HTR-8/SVneo (cell line): Measurements from ENCODE around the gene PTPRD.

Experiments used
- DNase-seq: peaks from one replicate; pipeline ENCODE4 v3.0.0; 2011; ENCODE audit warnings: low spot score, mixed read lengths; ENCODE audit not compliant: insufficient read length
- FAIRE-seq: peaks from 2 replicates; lab custom pipeline; 2011; peaks lifted over from hg19 to GRCh38; lab: Jason Lieb, UNC

PTPRD gene

DNA sequence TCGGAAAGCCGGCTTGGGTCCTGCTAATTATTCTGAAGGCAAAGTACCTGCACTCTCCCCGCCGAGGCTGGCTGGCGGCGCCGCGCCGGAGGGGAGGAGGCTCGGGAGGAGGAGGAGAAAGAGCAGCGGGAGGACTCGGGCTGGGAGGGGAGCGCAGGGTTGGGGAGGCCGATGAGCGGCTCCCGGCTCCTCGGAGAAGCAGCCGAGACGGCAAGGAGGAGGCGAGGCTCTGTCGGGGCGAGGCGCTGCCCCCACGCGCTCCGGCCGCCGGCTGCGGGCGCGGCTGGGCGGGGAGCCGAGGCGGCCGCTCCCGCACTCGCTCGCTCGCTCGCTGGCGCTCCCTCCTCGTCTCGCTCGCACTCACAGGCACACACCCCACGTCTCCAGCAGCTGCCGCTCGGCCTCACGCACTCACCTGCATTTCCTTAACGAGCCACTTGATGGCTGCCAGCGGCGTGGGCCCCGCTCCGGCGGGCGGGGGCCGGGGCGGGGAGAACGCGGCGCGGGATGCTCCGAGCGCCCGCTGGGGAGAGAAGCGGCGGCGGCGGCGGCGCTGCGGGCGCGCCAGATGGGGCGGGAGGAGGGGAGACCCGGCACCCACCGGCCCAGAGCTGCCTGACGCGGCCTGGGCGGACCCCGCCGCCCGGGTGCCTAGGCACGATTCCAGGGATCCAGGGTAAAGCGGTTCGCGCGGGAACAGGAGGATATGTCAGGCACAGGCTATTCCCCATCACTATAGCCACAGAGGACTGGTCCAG is at the start of gene PTPRD:
Gene PTPRD (minus strand): TSS at position 362 of the 758 bp plus-strand sequence.
- FAIRE-seq (no peak), DNase-seq (no peak)

DNA sequence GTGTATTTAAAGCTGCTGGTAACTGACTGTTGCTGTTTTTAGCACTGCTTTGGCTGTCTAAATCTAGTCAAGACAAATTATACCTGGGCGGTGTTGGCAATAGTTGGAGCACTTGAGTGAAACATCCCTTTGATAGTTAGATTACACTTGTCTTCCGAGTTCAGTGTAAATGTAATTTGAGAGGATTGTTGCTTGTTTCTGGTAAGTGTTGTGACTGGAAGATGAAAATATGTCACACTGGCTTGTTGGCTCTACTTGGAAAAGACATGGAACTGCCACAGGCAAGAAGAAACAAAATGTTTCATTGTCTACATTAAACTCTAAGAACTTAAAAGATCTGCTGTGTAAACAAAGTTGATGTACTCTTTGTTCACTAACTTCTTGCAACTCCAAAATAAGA is 49.2 kb upstream of the PTPRD start:
- FAIRE-seq (no peak), DNase-seq (no peak)

DNA sequence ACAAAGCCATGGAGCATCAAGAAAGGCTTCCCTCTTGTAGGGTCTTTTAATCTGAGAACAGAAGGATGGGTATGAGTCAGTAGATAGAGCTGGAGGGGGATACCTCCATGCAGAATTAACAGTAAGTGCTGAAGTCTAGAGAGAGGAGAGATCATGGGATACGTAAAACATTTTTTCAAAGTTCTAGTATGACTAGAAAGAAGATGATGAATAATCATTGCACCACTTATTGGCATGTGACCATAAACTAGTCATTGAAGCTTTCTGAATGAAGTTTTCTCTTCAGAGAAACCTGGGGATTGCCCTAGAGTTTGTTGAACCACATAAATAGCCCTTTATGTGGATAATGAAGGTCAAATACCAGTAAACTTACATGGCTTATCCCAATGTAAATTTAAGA is 48.6 kb upstream of the PTPRD start:
- FAIRE-seq (no peak), DNase-seq (no peak)

DNA sequence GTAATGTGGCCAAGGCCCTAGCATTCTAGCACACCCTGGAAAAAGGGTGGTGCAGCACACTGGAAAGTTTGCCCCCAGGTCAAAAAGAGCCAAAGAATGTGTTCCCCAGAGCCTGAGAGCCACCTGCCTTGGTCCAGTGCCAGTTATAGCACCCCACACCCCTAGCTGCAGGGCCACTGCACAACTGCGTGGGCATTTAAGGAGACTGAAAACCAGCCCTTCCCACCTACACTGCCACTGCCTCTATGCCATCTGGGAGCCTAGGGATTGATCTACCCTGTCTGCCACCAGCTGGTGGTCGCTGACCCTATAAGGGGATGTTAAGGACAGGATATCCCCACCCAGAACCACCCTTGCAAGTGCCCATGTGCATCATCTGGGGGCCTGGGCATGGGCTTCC is 38.2 kb upstream of the PTPRD start:
- DNase-seq (no peak), FAIRE-seq (no peak)

DNA sequence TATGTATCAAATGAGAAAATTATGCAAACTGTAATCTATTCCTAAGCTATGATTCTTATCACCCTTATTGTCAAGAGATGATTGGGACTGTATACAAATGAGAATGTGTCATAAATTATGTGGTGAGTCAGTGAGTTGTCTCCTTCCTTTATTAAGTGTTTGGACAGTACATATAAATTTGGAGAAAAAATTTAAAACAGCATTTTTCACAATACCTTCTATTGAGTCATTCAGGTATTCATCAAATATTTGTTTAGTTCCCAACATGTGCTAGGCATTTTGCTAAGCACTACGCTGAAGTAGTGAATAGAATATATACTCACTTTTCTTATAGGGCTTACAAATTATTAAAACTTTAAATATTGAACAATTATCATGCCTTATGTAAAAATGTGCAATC is 36.3 kb upstream of the PTPRD start:
- no peak for FAIRE-seq
- DNase-seq: no peak

DNA sequence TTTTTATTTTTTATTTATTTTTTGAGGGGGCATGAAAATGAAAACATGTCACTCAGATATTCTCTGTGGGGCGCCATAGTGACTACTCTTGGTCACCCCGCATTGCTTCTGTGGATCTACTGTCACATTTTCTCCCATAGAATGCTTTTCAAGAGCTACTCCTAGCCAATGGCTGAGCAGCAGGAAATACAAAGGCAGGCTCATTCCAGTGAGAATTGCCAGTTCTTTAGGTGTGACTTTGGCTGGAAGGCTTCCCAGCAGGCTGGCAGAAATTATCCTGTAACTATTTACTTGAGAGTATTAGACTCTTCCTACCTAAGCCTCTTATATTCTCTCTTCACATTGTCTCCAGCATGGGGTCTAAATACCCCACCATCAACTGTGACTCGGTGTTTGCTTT is 21.0 kb upstream of the PTPRD start:
- DNase-seq (no peak), FAIRE-seq (no peak)

DNA sequence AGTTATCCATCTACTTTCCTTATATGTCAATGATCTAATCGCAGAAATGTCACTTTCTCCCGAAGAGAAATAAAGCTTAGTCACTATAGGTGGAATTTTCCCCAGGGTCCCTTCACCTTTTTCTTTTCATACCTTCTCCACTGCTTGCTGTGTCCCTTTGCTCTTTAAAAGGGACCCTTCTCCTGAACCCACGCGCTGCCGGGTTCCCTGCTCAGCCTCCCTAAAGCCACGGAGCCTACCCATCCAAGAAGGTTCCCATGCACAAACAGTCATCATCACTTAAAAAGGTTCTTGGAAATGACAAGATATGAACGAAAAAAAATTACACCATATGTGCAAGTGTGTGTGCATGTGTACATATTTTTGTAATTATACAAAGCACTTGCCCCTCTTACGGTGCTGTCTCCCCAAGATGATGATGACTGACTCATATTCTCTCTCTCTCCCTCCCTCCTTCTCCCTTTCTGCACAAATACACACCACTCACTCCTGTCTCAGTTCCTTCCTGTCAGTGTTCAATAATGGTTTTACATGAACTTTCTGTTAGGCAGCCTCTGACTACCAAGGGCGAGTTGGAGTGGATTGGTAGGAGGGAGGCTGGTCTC is 1.5 kb upstream of the PTPRD start:
- FAIRE-seq (no peak), DNase-seq (no peak)

DNA sequence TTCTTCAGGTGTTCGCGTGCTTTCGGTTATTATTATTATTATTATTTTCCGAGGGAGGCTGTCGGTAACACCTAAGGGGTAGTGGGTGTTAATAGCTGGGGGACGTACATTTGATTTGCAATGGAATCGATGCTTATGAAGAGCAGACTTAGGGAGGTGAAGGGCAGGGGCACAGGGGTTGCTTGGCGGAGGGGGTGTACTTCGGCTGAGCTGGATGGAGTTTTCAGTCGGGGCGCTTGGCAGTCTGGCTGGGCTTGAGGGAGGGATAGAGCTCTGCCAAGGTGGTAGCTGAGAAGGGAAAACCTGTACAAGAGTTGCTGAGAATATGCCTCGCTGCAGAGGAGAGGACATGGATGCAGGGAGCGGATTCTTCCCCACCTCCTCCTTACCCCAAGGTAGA is 617 bp upstream of the PTPRD start:
- no peak for FAIRE-seq
- DNase-seq: no peak

DNA sequence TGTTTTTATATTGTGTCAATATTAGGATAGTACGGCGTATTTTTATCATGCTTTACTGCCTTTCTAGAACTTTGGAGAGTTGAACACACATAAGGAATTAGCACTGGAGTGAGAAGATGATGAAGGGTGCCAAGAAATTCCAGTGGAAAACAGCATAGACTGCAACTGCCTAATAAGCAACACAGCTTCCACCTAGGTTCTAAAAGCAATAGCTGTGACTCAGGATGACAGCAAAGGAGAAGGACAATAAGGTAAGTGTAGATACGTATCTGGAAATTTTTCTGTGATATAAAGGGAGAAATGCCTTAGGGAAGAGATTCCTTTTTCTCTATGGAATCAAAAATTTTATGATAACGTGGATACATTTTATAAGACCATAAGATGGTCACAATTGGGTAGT is 7.4 kb downstream of the PTPRD start:
- FAIRE-seq: no peak
- no peak for DNase-seq

DNA sequence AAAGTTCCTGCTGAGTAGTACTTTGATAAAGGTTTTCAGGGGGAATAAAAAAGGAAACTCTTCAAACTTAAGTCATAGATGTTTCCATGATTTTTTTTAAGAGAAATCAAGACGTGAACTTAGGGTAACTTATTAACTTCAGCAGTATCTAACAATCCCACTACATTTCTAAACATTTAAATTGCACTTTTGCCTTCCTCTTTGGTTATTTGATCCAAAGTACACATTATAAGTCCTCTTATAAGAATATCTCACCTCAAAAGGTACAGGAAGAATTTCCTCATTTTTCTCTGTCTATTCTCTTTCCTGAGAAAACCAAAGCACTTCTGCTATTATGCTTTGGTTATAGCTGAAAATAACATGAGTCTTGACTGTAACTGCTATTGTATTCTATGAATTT is 7.9 kb downstream of the PTPRD start:
- FAIRE-seq: no peak
- no peak for DNase-seq

DNA sequence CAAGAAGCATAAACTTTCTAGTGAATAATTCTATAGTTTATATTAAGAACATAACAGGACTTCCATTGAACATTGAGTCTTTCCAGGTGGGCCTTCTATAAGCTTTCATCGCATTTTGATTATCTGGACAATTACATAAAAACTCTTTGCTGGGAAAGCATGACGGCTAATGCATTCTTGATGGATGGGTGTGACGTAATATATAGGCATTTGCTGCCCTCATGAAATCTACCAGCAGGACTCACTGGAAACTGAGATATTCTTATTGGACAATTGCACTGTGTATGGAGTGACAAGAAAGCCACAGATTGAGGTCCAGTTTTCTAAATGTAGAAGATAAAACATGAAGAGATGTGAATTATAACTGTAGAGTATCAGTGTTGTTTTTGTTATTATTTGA is 15.0 kb downstream of the PTPRD start:
- no peak for DNase-seq
- no peak for FAIRE-seq

DNA sequence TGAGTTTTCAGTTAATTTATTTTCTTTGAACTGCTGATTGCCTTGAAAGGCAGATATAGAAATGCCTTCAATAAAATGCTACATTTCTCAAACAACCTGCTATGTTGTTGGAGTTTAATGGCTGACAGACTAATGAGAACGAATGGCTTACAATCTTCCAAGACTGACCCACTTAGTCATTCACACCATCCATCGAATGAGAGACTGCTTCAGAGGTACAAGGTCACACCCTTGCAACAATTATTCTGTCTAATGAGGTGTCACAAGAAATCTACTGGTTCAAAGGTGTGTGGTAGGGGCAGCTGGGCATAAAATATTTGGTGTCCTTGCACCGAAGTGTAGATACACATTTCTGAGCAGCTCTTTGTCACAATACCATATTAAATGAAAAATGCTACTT is 18.3 kb downstream of the PTPRD start:
- DNase-seq (no peak), FAIRE-seq (no peak)

DNA sequence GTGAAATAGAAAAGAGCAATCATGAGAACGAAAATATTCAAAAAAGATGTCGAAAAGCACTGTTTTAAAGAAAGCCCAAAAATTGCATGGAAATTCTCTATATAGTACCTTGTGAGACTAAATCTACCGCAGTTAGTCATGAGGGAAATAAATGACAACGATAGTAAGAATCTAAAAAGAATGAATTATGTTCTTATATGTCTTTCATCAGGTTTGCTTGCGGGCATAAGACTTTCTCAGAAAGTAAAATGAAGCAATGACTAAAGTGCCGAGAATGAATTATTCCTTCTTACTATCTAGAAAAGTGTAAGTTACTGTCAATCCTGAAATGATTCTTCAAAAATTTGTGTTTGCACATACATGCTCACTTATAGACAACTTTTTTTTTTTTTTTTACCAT is 26.4 kb downstream of the PTPRD start:
- FAIRE-seq: no peak
- DNase-seq: no peak

DNA sequence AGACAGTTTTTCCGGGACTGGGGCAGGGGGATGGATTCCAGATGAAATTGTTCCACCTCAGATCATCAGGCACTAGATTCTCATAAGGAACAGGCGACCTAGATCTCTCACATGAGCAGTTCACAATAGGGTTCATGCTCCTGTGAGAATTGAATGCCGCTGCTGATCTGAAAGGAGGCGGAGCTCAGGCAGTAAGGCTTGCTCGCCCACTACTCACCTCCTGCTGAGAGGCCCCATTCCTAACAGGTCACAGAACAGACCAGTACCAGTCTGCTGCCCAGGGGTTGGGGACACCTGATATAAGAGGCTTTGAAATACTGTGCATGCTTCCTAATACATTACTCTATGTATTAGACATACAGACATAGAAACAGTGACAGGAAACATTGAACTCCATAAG is 41.1 kb downstream of the PTPRD start:
- DNase-seq (no peak), FAIRE-seq (no peak)

DNA sequence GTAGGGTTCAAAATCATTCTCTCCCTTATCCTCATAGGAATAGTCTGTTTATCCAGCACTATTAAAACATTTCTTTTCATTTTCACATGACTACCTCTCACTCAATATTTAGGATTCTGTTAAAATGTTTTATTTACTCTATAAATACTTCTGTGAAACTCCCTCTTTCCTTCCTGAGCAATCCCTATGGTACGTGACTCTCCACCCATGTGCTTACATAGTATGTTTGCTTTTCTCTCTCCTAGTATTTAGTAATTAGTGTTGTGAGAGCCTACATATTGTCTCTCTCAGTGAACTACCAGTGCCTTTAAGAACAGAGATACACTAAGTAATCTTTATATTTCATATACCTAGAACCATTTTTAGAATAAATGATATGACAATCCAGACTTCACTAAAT is 46.0 kb downstream of the PTPRD start:
- FAIRE-seq: no peak
- no peak for DNase-seq

DNA sequence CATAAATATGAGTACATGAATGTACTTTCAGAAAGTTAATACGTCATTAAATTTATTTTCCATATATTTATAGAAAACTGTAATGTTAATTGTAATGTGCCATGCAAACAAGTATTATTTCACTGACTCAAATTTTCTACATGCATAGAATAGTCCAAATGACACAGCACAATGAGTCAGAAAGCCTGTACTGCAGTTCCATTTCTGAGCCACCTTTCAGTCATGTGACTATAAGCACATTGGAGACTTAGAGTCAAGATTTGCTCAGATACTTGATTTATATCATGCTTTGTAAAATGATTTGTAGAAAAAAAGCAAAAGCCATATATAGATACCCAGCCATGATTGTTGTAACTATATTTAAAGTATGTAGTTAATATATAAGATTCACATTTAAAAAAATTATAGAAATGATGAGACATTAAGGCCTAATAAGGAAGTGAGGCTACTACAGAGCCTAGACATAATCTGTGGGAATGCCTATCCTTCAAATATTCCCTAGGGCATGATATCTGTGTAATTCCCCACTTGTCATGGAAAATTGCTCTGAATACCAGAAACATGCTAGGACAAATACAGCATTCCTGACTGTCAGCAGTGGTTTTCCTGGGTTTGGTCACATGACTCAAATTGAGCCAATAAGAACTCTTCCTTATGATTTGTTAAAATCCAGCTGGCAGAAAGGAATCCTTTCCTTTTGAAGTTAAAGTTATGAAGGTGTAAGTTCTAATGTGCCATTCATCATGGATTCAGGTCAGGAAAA is 50.0 kb downstream of the PTPRD start:
- FAIRE-seq (no peak), DNase-seq (no peak)

DNA sequence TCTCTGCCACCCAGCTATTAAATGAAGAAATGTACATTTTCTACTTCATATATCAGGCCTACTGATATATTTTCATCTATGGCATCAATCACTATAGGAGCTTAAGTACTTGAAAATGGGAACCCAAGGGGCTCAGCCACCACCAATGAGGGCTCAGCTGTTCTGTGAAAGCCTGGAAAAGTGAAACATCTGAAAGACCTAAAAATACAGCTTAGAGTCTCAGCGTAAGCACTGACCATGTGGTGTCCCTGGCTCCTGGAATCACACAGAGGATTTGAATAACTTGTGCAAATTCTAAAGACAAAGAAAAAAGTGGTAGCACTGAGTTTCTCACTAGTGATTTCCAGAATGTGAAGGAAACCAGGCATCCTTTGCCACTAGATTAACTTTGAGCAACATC is 64.5 kb downstream of the PTPRD start:
- no peak for FAIRE-seq
- no peak for DNase-seq

DNA sequence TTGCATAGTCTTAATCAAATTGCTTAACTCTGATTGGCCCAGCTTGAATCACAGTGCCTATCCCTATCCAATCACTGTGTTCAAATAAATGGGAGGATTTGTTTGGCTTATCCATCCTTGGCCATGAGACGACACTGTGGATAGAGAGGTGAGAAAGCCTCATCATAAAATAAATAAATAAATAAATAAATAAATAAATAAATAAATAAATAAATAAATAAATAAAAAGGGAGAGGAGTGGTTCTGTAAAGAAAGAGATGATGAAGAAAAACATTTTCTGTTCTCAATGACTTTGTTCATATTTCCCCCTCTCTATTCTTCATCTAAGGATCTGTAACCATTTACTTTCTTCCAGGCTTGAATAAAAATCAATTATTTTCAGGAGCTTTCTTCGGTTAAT is 74.7 kb downstream of the PTPRD start:
- FAIRE-seq (no peak), DNase-seq (no peak)

DNA sequence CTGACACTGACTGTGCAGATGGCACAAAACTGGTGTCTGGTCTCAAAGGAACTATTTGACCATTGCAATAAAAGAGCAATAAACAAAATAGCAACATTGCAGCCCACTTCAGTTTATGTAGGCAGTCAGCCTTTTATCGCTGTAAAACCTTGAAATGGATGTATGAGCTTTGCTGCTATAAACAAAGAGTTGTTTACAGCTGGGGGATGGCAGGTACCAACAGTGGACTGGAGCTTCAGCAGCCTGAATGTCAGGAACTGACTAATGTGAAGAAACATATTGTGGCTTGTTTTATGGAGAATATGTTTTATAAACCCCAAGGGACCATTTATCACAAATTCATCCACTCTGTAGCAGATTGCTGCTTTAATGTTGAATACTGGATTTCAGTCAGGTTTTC is 78.0 kb downstream of the PTPRD start:
- DNase-seq: no peak
- FAIRE-seq: no peak

DNA sequence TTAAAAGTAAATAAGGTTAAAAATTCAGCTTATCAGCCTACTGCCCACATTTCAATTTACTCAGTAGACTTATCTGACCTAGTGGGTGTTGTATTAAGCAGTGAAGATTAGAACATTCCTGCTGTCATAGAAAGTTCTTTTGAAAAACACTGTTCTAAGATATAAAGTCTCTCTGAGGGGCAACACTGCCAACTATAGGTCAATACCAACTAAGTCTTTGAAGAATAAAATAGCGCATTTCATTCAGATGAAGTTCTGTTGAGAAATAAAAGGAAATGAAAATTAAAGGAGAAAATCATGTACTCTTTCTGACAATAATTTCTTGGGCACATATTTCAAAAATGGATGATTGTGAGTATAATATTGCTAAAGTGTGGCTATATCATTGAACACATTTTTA is 86.8 kb downstream of the PTPRD start:
- DNase-seq: no peak
- no peak for FAIRE-seq

DNA sequence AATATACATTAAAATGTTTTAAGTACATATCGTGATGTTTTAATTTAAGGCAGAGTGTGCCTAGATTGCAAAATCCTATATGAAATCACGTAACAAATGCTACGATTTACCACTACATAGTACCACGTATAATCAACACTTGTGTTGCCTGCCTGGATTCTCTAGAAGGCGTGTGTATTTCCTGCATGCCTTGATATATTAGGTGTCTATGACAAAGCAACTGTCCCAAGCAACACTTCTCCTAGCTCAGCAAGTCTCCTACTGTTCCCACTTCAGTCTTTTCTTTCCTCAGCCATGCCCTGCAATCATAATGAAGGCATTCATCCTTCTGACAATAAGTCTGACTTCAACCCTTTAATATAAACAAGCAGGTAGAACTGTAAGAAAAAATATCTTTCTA is 89.6 kb downstream of the PTPRD start:
- no peak for FAIRE-seq
- no peak for DNase-seq

DNA sequence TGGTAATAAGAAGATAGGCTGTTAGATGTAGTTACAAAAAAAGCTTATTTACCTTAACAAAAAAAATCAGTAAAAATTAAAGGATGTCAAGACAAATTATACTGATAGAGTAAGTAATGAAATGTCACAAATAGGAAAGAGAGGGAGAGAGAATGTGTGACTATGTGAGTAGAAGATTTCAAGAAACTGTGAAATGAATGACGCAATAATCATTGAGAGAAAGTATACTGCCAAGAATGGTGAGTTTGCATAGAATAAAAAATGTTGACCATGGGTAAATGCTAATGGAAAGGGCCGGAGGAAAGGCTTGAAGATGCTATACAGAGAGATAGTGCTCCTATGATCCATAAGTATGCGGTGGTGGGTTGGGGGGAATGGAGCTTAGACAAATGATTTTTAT is 100.7 kb downstream of the PTPRD start:
- FAIRE-seq (no peak), DNase-seq (no peak)
